Tibial nerve (tissue), 4 donors: ENCODE measurements around the gene SCAF11. TPM values are rescaled to one million over a fixed set of nuclear protein-coding genes. Genes with fewer than 3 reads are reported as not detected.

Experiments used
- DNase-seq, 2 donors: peaks; one replicate each; pipeline ENCODE4 v3.0.0-alpha.2; 2019; ENCODE audit warnings: low spot score in 2 of 2
- H3K27ac ChIP-seq, 4 donors: fragments of 200-600 bp; sonication (generic) in 3 of 4; one replicate each; pipeline ENCODE4 v1.5.1; 2017 to 2019; ENCODE audit warnings: mild to moderate bottlenecking in 1 of 4
- H3K27me3 ChIP-seq, 2 donors: fragments of 200-600 bp; sonication (generic) in 1 of 2; one replicate each; pipeline versions ENCODE4 v1.5.1 to v1.6.0; 2017 to 2019
- H3K36me3 ChIP-seq, 3 donors: fragments of 200-600 bp; sonication (generic); one replicate each; pipeline ENCODE4 v1.5.1; 2018 to 2019
- H3K4me1 ChIP-seq, 4 donors: fragments of 200-600 bp; sonication (generic) in 3 of 4; one replicate each; pipeline ENCODE4 v1.5.1; 2017 to 2019
- H3K4me3 ChIP-seq, 4 donors: fragments of 200-600 bp; sonication (generic) in 3 of 4; one replicate each; pipeline ENCODE4 v1.5.1; 2017 to 2019; ENCODE audit warnings: mild to moderate bottlenecking in 1 of 4, moderate library complexity in 1 of 4
- H3K9me3 ChIP-seq, 4 donors: fragments of 200-600 bp; sonication (generic) in 3 of 4; one replicate each; pipeline ENCODE4 v1.5.1; 2017 to 2019
- CTCF ChIP-seq, 5 experiments: fragments of 200-600 bp in 3 of 5; fragments of 450-650 bp in 2 of 5; sonication (generic) in 3 of 5; IDR thresholded peaks; one replicate each; pipeline ENCODE4 v1.5.1; 2016 to 2019; ENCODE audit warnings: antibody characterized with exemption in 5 of 5, mild to moderate bottlenecking in 3 of 5, moderate library complexity in 2 of 5
- EP300 ChIP-seq, 2 donors: sonication (generic); formaldehyde crosslinking; IDR thresholded peaks; one replicate each; pipeline ENCODE4 v1.6.1; 2017; ENCODE audit warnings: antibody characterized with exemption in 2 of 2, mild to moderate bottlenecking in 1 of 2
- POLR2A ChIP-seq, 2 donors: fragments of 450-650 bp; IDR thresholded peaks; one replicate each; pipeline ENCODE4 v1.6.1; 2017; ENCODE audit warnings: antibody characterized with exemption in 2 of 2, mild to moderate bottlenecking in 2 of 2, moderate library complexity in 2 of 2
- WGBS, 2 donors: methylation state at CpG; one replicate each; pipeline ENCODE4 v1.1.5; 2018; 5-methylcytosine and 5-hydroxymethylcytosine counted together
- total RNA-seq, 4 donors: library from RNA; depleted of rRNA; stranded (reverse); fragments of >200 nt; gene quantifications; one replicate each; pipeline ENCODE4 v1.1.0, GENCODE V29; 2016

Gene SCAF11
- total RNA-seq, 4 donors from 2014 or later, result 114 to 169 (median 144) TPM

DNA sequence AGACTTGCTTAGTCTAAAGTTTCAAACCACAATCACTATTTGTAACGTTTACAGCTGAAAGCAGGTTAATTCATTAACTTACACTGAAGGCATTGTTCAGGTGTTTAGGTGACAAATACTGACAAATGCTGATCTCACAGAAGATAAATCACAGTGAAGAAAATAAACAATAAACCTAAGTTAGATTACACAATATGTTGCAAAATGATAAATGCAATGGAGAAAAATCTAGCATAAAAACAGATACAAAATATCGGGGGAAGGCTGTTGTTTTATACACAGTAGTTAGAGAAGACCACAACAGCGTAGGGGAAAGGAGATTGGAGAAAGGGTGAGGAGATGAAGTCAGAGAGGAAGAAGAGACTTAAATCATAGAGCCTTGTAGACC, 3.0 kb downstream of the SCAF11 start:
- Histone ChIP-seq H3K27ac (no peak overlapping the region), H3K4me3 (no peak overlapping the region), H3K4me1 (peaks cover 0 to 75% (median 38%) of the 10 kb centered on the region in 4 donors), H3K27me3 (no peaks in the 10 kb centered on the region), H3K36me3 (no peaks in the 10 kb centered on the region), H3K9me3 (no peaks in the 10 kb centered on the region)
- WGBS, 2 donors, result 69% methylated on average over 3 of the region's 3 CpGs
- TF ChIP-seq CTCF (IDR thresholded peaks at IDR 0.05) (no peak), EP300 (IDR thresholded peaks at IDR 0.05) (no peak), POLR2A (IDR thresholded peaks at IDR 0.05) (no peak)
- no peak for DNase-seq

- Histone ChIP-seq H3K27ac (peak overlapping the region in 1 of 4 donors; percentile 26), H3K9me3 (no peaks in the 10 kb centered on the region), H3K27me3 (no peaks in the 10 kb centered on the region), H3K4me1 (peaks cover 0 to 75% (median 38%) of the 10 kb centered on the region in 4 donors), H3K4me3 (no peak overlapping the region), H3K36me3 (no peaks in the 10 kb centered on the region)
- DNase-seq, result no peak
- WGBS, 2 donors, result 85 to 88% methylated on average over 5 of the region's 5 CpGs
- peak in 1 of 2 donors; percentile 21 for TF ChIP-seq EP300 (IDR thresholded peaks at IDR 0.05)
- no peak for TF ChIP-seq CTCF (IDR thresholded peaks at IDR 0.05)
Measured at GRCh38 chr12:45986641-45987339, 3.6 kb downstream of the SCAF11 start.

GRCh38 chr12:45981075-45981837, 9.1 kb downstream of the SCAF11 start:
- 85 to 88% methylated on average over 7 of the region's 7 CpGs for WGBS, 2 donors
- Histone ChIP-seq H3K36me3 (no peaks in the 10 kb centered on the region), H3K9me3 (no peaks in the 10 kb centered on the region), H3K4me1 (peaks cover 0 to 98% (median 28%) of the 10 kb centered on the region in 4 donors), H3K27me3 (no peaks in the 10 kb centered on the region), H3K4me3 (no peak overlapping the region), H3K27ac (no peak overlapping the region)
- DNase-seq, result no peak
- TF ChIP-seq POLR2A (IDR thresholded peaks at IDR 0.05), result no peak
- no peak for TF ChIP-seq EP300 (IDR thresholded peaks at IDR 0.05)
- TF ChIP-seq CTCF (IDR thresholded peaks at IDR 0.05), result no peak

- Histone ChIP-seq H3K9me3 (no peaks in the 10 kb centered on the region), H3K4me3 (no peak overlapping the region), H3K4me1 (peaks cover 0 to 96% (median 26%) of the 10 kb centered on the region in 4 donors), H3K27me3 (no peaks in the 10 kb centered on the region), H3K27ac (no peak overlapping the region), H3K36me3 (no peaks in the 10 kb centered on the region)
- TF ChIP-seq POLR2A (IDR thresholded peaks at IDR 0.05), result no peak
- TF ChIP-seq EP300 (IDR thresholded peaks at IDR 0.05), result no peak
- TF ChIP-seq CTCF (IDR thresholded peaks at IDR 0.05), result no peak
- WGBS, 2 donors, result 72 to 74% methylated on average over 1 of the region's 1 CpG
- DNase-seq, result no peak
Measured at GRCh38 chr12:45980540-45980939, 9.8 kb downstream of the SCAF11 start.

DNA sequence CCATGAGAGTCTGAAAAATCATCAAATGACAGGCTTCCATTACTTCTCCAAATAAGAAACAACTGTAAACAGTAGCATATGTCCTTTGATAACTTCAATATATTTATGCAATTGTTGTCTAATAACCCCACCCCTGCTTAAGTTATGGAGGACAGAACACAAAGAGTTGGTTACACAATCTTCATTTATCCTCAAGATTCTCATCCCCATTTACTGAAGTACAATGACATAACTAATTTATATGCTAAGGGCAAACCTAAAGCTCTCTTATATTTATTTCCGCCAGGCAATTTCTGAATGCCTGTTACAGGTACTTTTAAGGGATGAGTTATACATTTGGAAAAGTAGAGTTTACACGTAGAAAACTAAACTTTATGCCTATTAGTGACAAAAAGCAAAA, 12.3 kb downstream of the SCAF11 start:
- 87 to 93% methylated on average over 2 of the region's 2 CpGs for WGBS, 2 donors
- Histone ChIP-seq H3K36me3 (peaks cover 0 to 6% (median 0%) of the 10 kb centered on the region in 3 donors), H3K27ac (no peak overlapping the region), H3K4me1 (peaks cover 0 to 80% (median 24%) of the 10 kb centered on the region in 4 donors), H3K4me3 (no peak overlapping the region), H3K27me3 (no peaks in the 10 kb centered on the region), H3K9me3 (no peaks in the 10 kb centered on the region)
- TF ChIP-seq EP300 (IDR thresholded peaks at IDR 0.05), result no peak
- TF ChIP-seq CTCF (IDR thresholded peaks at IDR 0.05), result no peak
- no peak for DNase-seq
